ENCODE results near the gene POLRMT.
A peak's percentile ranks its signal among the peaks of the same experiment; 100 is the strongest.
"Not testable (repeated sequence)": the region's sequence is repeated elsewhere in the genome, so short reads cannot be mapped to it uniquely, and the experiment has no call there.

Gene POLRMT

GRCh38 chr19:590750-591098, 42.6 kb downstream of the POLRMT start:
- DNase-seq, result no peak

- no peak for DNase-seq
These were observed 43.0 kb downstream of the POLRMT start for GRCh38 chr19:590396-590745.

GRCh38 chr19:589693-590395, 43.5 kb downstream of the POLRMT start, which contains the start of gene HCN2:
Gene HCN2, plus strand, starts transcription at chr19:589881. Its CDS starts 65 bp downstream, at chr19:589946.
- DNase-seq, result no peak

GRCh38 chr19:588741-589692, 44.3 kb downstream of the POLRMT start:
- DNase-seq, result no peak

GRCh38 chr19:588093-588740, 45.1 kb downstream of the POLRMT start:
- DNase-seq, result peak; percentile 87

- DNase-seq, result no peak
These were observed 47.7 kb downstream of the POLRMT start for GRCh38 chr19:585551-586110.

- not testable (repeated sequence) for DNase-seq
These were observed 48.2 kb downstream of the POLRMT start for GRCh38 chr19:585146-585545.

GRCh38 chr19:584240-585001, 48.9 kb downstream of the POLRMT start:
- no peak for DNase-seq

GRCh38 chr19:583968-584239, 49.4 kb downstream of the POLRMT start:
- DNase-seq, result no peak

- no peak for DNase-seq
These were observed 50.0 kb downstream of the POLRMT start for GRCh38 chr19:583198-583967.

- no peak for DNase-seq
These were observed 50.7 kb downstream of the POLRMT start for GRCh38 chr19:582497-583197.

- no peak for DNase-seq
These were observed 51.8 kb downstream of the POLRMT start for GRCh38 chr19:581399-582111.

- no peak for DNase-seq
These were observed 53.0 kb downstream of the POLRMT start for GRCh38 chr19:580274-580835.

GRCh38 chr19:579842-580155, 53.5 kb downstream of the POLRMT start:
- no peak for DNase-seq

- no peak for DNase-seq
These were observed 54.1 kb downstream of the POLRMT start for GRCh38 chr19:579111-579841.

- no peak for DNase-seq
These were observed 55.6 kb downstream of the POLRMT start for GRCh38 chr19:577439-578392.

- no peak for DNase-seq
These were observed 56.4 kb downstream of the POLRMT start for GRCh38 chr19:576768-577438.
